Astrocyte (in vitro differentiated cells and primary cell): ENCODE results near the gene RASGRP3. TPM values are rescaled to one million over a fixed set of nuclear protein-coding genes. Genes with fewer than 3 reads are reported as not detected.

Experiments
- DNase-seq: peaks from one replicate; pipeline ENCODE4 v3.0.0-alpha.2; 2010; ENCODE audit warnings: low read depth
- FAIRE-seq: peaks from 2 replicates; lab custom pipeline; 2011; peaks lifted over from hg19 to GRCh38; lab: Jason Lieb, UNC
- H2AFZ ChIP-seq: 2 replicates; pipeline ENCODE4 v1.6.0; 2012; ENCODE audit warnings: low read depth, low read length, inconsistent platforms
- H3K27ac ChIP-seq: 2 replicates; pipeline ENCODE4 v1.5.1; 2011; ENCODE audit warnings: low read depth, low read length, inconsistent platforms
- H3K27me3 ChIP-seq: 2 replicates; pipeline ENCODE4 v1.6.0; 2011; ENCODE audit warnings: low read length, inconsistent platforms; ENCODE audit not compliant: insufficient read depth
- H3K36me3 ChIP-seq: 2 replicates; pipeline ENCODE4 v1.5.1; 2011; ENCODE audit warnings: low read length, inconsistent platforms; ENCODE audit not compliant: insufficient read depth
- H3K4me1 ChIP-seq: 2 replicates; pipeline ENCODE4 v1.5.1; 2011; ENCODE audit warnings: low read length, inconsistent platforms; ENCODE audit not compliant: insufficient read depth
- H3K4me2 ChIP-seq: 2 replicates; pipeline ENCODE4 v1.6.0; 2012; ENCODE audit warnings: low read length, inconsistent platforms
- H3K4me3 ChIP-seq: 2 replicates; pipeline ENCODE4 v1.5.1; 2011; ENCODE audit warnings: low read depth, mild to moderate bottlenecking, low read length, inconsistent platforms; ENCODE audit not compliant: insufficient read depth
- H3K79me2 ChIP-seq: 2 replicates; pipeline ENCODE4 v1.6.0; 2012; ENCODE audit warnings: mild to moderate bottlenecking, low read length, inconsistent platforms; ENCODE audit not compliant: insufficient read depth
- H3K9ac ChIP-seq: 2 replicates; pipeline ENCODE4 v1.6.0; 2012; ENCODE audit warnings: mild to moderate bottlenecking, low read length, inconsistent platforms
- H3K9me3 ChIP-seq: 2 replicates; pipeline ENCODE4 v1.5.1; 2012; ENCODE audit warnings: low read depth, mild to moderate bottlenecking, low read length, inconsistent platforms; ENCODE audit not compliant: insufficient read depth
- H4K20me1 ChIP-seq: 2 replicates; pipeline ENCODE4 v1.6.0; 2012; ENCODE audit warnings: low read length, inconsistent platforms; ENCODE audit not compliant: insufficient read depth
- H3K27ac Mint-ChIP-seq: one replicate; pipeline ENCODE4 v1.8.0; 2021; ENCODE audit warnings: mild to moderate bottlenecking, mixed read lengths; ENCODE audit not compliant: unreplicated experiment
- H3K27me3 Mint-ChIP-seq: one replicate; pipeline ENCODE4 v1.8.0; 2021; ENCODE audit warnings: low read depth, mixed read lengths; ENCODE audit not compliant: unreplicated experiment
- H3K36me3 Mint-ChIP-seq: one replicate; pipeline ENCODE4 v1.8.0; 2021; ENCODE audit warnings: low read depth, mixed read lengths; ENCODE audit not compliant: unreplicated experiment
- H3K4me1 Mint-ChIP-seq: one replicate; pipeline ENCODE4 v1.8.0; 2021; ENCODE audit warnings: low read depth, mixed read lengths; ENCODE audit not compliant: unreplicated experiment
- H3K4me3 Mint-ChIP-seq: one replicate; pipeline ENCODE4 v1.8.0; 2021; ENCODE audit warnings: mild to moderate bottlenecking, moderate library complexity, mixed read lengths; ENCODE audit not compliant: unreplicated experiment
- H3K9me3 Mint-ChIP-seq: one replicate; pipeline ENCODE4 v1.8.0; 2021; ENCODE audit warnings: mild to moderate bottlenecking, mixed read lengths; ENCODE audit not compliant: unreplicated experiment
- EZH2 ChIP-seq: IDR thresholded peaks from 2 replicates; pipeline ENCODE4 v1.6.1; 2012; ENCODE audit warnings: mild to moderate bottlenecking, low read length, inconsistent platforms; ENCODE audit not compliant: insufficient read depth
- total RNA-seq: library from RNA; stranded (reverse); gene quantifications from 2 replicates; pipeline ENCODE4 v1.2.1, GENCODE V29; 2021
- TF ChIP-seq, protein P1 (sequence below): IDR thresholded peaks from 2 replicates; pipeline ENCODE4 v1.5.1; 2011; ENCODE audit warnings: low read depth, mild to moderate bottlenecking, inconsistent platforms, low read length, moderate library complexity; ENCODE audit not compliant: insufficient read depth

RASGRP3 gene
- total RNA-seq, 1 donor from 2014 or later: 2.8 TPM

DNA sequence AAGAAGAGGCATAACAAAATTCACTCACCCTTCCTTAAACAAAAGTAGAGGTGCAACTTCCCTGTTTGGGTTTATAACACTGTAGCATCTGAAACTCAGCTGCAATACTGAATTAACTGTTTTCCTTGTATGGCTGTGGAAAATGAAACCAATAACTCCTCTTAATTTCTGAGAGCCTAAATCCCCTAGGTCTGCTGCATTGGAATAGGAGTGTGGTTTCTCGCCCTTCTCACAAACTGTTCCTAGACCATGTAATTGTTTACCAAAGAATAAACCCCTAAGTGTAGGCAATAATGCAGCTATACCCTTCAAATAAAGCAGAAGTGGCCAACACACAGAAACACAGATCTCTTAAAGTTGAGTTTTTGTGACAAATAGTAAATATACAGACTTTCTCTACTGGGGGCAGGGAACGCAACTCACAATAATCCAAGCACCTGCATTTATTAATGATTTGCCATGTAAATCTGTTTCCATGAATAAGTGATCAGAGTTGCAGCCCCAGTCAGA lies 52.0 kb downstream of the RASGRP3 start:
- Mint-ChIP-seq H3K4me3 (no peak overlapping the region), H3K27ac (peak overlapping the region; percentile 48), H3K9me3 (peaks cover 3% of the 10 kb centered on the region), H3K36me3 (no peaks in the 10 kb centered on the region), H3K4me1 (peaks cover 22% of the 10 kb centered on the region), H3K27me3 (no peaks in the 10 kb centered on the region)
- Histone ChIP-seq H3K9ac (no peak overlapping the region), H3K4me2 (no peak overlapping the region), H3K79me2 (no peaks in the 10 kb centered on the region), H3K27ac (no peak overlapping the region), H2AFZ (no peak overlapping the region), H3K4me3 (no peak overlapping the region), H3K4me1 (peaks cover 11% of the 10 kb centered on the region), H3K9me3 (no peaks in the 10 kb centered on the region), H4K20me1 (no peaks in the 10 kb centered on the region), H3K27me3 (no peaks in the 10 kb centered on the region), H3K36me3 (no peaks in the 10 kb centered on the region)
- no peak for FAIRE-seq
- no peak for DNase-seq
- no peak for TF ChIP-seq EZH2
- TF ChIP-seq, protein P1, sequence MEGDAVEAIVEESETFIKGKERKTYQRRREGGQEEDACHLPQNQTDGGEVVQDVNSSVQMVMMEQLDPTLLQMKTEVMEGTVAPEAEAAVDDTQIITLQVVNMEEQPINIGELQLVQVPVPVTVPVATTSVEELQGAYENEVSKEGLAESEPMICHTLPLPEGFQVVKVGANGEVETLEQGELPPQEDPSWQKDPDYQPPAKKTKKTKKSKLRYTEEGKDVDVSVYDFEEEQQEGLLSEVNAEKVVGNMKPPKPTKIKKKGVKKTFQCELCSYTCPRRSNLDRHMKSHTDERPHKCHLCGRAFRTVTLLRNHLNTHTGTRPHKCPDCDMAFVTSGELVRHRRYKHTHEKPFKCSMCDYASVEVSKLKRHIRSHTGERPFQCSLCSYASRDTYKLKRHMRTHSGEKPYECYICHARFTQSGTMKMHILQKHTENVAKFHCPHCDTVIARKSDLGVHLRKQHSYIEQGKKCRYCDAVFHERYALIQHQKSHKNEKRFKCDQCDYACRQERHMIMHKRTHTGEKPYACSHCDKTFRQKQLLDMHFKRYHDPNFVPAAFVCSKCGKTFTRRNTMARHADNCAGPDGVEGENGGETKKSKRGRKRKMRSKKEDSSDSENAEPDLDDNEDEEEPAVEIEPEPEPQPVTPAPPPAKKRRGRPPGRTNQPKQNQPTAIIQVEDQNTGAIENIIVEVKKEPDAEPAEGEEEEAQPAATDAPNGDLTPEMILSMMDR: no peak

DNA sequence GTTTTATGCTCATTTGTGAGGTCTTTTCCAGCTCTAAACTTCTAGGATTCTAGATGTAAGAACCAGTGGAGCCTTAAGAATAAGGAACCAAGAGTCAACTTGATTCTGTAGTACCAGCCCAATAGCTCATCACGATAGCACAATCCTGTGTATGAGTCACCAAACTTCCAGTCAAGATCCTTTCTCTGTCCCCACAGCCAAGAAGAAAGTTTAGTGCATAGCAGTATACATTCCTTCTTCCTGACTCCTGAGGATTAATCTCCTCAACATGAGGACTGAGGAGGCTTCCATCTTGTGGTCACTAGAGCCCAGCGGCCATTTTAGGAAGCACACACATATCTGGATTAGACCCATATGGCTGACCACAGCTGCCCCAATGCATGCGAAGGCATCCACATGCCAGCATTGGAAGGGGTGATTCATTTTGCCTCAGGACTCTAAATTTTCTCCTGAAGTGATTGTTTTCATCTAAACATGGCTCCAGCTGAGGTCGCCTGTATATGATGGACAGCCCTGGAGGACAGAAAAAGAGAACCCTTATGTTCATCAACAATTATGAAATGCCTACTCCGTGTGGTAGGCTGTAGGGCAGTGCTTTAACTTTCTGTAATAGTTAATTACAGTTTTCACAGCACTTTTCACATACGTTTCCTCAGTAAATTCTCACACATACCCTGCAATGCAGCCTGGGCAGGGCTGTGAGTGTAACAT lies 53.5 kb downstream of the RASGRP3 start:
- TF ChIP-seq, protein P1: peak; percentile 14
- TF ChIP-seq EZH2: no peak
- peak overlapping the region; percentile 77 for H2AFZ ChIP-seq
- H3K79me2 ChIP-seq: no peaks in the 10 kb centered on the region
- H3K4me2 ChIP-seq: peak overlapping the region; percentile 37
- Mint-ChIP-seq H3K36me3 (no peaks in the 10 kb centered on the region), H3K4me3 (peak overlapping the region; percentile 40), H3K27me3 (no peaks in the 10 kb centered on the region), H3K27ac (peak overlapping the region; percentile 97), H3K4me1 (peaks cover 22% of the 10 kb centered on the region), H3K9me3 (peaks cover 3% of the 10 kb centered on the region)
- H4K20me1 ChIP-seq: no peaks in the 10 kb centered on the region
- no peaks in the 10 kb centered on the region for H3K27me3 ChIP-seq
- H3K4me3 ChIP-seq: no peak overlapping the region
- FAIRE-seq (peak; percentile 84), DNase-seq (peak; percentile 99)
- H3K9me3 ChIP-seq: no peaks in the 10 kb centered on the region
- H3K36me3 ChIP-seq: no peaks in the 10 kb centered on the region
- H3K4me1 ChIP-seq: peaks cover 11% of the 10 kb centered on the region
- peak overlapping the region; percentile 25 for H3K9ac ChIP-seq
- H3K27ac ChIP-seq: peak overlapping the region; percentile 78
